Stimulated activated CD4-positive, alpha-beta T cell treated with anti-CD3 and anti-CD28 coated beads, Interleukin-4, amount 100 ng/mL, for 24 hours (primary cell): ENCODE measurements around the gene RBBP7.
A peak's percentile ranks its signal among the peaks of the same experiment; 100 is the strongest.

Experiments used
- DNase-seq: peaks from one replicate; pipeline ENCODE4 v3.0.0-alpha.2; 2020

Gene RBBP7

DNA sequence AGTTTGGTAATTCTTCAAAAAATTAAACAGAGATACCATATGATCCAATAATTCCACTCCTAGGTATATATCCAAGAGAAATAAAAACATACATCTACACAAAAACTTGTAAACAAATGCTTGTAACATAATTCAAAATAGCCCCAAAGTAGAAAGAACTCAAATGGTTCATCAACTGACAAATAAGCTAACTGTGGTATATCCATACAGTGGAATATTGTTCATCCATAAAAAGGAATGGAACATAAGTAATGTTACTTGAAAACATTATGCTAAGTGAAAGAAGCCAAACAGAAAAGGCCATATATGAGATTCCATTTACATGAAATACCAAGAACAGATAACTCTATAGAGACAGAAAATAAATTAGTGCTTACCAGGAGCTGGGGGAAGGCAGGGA, 13.4 kb downstream of the RBBP7 start:
- DNase-seq: no peak

DNA sequence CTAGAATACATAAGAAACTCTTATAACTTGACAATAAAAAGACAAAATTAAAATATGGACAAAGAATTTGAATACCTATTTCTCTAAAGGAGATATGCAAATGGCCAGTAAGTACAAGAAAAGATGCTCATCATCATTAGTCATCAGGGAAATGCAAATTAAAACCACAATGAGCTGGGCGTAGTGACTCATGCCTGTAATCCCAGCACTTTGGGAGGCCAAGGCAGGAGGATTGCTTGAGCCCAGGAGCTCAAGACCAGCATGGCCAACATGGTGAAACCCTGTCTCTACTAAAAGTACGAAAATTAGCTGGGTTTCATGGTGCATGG, 14.1 kb downstream of the RBBP7 start:
- peak; percentile 43 for DNase-seq

DNA sequence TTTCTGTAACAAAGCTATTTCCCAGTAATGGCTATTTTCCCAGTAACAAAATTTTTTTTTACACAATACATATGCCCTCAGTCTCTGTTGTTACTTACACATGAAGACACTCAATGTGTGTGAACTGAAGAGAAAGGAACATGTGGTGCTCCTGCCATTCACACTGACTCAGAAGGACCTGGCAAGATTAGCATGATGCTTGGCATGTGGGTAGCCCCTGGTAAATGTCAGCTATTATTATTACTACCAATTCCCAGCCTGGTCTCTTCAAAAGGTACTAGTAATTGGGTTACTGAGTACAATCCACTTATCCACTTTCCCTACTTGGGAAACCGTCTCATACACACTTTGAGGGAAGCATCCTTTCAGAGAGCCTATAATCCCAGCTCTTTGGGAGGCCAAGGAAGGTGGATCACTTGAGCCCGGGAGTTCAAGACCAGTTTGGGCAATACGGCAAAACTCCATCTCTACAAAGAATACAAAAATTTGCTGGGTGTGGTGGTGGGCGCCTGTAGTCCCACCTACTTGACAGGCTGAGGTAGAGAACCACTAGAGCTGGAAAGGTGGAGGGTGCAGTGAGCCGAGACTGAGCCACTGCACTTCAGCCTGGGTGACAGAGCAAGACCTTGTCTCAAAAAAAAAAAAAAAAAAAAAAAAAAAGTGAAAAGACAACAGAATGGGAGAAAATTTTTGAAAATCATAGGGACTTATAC, 14.6 kb downstream of the RBBP7 start:
- DNase-seq: no peak

DNA sequence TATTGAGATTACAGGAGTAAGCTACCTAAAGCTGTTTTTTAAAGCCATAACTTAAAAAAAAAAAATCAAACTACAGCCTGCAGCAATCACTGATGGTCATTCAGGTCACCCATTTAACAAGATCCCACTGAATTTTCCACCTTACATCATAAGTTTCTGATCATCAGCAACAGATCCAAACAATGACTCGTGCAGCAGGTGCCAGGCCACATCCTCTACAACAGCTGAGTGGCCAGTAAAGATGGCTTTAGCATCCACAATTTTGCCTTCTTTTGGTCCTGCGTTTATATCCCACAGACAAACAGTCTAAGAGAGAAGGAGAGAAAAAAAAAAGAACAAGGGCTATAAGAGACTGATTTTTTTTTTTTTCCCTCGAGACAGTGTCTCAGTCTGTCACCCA, 16.6 kb downstream of the RBBP7 start:
- no peak for DNase-seq

DNA sequence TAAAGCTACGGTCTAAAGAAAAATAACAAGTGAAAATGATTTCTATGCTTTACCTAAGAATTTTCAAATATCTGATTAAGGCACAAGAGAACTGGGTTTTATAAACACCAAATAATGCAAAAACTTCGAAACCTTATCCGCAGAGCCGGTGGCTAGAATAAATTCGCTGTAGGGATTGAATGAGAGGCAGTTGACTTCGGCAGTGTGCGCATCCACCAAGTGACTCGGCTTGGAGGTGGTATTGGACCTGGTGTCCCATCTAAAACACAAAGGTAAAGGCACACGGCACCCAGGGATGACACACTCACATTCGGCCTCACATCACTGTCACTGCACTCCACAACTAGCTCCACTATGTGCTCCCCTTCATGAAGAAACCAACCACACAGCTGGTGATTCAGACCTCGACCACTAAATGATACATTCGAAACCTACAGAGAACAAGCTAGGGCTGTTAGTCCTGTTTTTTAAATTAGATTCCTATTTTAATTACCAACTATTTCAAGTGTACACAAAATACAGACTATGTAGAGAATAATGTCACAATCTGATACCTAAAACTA, 17.5 kb downstream of the RBBP7 start:
- no peak for DNase-seq

DNA sequence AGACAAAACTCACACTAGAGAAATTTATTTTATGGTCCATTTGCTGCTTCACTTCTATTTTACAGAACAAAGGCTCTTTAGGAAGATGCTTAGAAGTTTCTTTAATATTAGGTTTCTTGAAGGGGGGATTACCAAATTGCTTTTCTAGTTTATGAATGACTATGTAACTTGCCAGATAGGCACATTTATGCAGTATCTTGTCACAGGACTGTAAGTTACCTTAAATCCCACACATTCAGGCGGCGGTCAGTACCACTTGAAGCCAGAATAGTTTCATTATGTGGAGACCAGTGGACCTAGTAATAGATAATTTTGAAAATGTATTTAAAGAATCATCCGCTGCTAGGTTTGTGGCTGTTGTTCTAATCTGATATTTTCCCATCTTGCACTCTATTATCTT, 18.3 kb downstream of the RBBP7 start:
- DNase-seq: no peak

DNA sequence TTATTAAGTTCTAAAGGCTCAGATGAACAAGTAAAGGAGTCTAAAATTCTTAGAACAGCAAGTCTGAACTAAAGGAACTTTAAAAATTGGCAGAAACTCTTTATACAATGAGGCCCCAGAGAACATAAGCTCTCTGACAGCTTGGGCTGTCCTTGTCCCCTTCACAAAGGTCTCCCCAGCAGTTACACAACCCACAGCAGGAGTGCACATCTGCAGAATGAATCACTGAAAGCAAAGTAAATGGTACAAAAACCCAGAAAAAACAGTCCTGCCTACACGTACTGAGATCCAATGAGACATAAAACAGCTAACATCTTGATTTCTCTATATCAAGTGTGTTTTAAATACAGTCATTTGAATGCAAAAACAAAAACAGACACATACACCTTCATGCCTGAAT, 18.7 kb downstream of the RBBP7 start:
- no peak for DNase-seq

DNA sequence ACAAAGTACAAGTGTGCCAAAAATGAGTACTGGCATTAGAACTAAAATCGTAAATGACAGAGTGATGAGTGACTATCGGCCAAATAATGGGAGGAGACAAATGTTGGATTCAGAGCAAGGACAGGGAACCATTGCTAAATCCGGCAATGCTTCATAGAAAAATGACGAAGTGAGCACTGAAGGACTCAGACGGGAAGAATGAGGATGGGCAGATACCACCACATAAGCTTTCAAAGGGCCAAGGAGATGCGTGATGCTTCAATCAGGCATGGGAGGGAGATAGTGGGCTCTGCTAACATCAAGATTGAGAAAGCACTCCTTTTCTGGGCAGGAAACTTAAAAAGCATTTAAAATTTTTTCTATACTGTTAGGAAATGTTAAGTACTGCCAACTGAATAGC, 21.6 kb downstream of the RBBP7 start:
- DNase-seq: no peak

DNA sequence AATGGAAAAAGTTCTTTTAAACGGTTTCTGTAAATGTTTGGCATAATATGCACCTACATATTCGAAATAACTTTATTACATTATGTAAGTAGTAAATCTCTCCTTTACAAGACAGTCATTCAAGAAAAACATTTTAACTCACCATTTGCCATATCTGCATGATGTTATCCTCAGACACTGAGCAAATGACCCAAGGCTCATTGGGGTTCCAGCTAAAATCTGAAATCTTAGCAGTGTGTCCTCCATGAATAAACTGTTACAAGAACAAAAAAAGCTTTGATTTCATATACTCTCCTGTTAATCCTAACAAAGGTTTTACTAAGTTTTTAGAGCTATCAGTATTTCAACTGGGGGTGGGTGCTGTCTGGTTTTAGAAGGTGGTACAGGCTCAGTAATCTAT, 24.5 kb downstream of the RBBP7 start:
- DNase-seq: no peak

DNA sequence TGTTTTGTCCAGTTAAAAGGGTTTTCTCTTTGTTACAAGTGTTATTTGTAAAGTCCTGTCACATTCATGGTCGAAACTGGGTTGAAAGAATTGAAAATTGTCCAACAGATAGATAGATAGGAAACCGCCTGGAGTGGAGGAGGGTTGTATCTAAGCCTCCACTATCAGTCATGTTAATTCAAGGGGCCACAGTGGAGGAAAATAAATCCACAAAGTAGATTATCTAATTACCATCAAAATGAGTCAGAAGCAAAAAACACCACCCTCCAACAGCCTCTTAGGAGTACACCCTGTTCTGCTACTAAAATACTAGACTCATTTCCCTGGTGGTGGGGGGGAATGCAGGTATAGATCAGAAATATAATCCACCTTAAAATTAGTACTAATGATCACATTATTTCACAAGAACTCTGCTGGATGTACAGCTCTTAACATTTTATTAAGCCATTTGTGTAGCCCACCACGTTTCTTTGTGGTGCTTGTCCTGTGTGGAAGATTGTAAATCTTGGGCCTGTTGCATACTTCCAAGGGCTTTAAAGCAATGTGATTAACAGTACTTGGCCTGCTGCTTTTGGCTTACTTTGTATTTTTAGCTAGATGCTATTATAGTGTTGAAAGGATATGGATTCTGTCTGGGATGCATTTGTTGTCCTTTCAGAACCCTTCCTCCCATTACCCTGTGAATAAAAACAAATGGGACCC, 26.8 kb downstream of the RBBP7 start:
- no peak for DNase-seq

DNA sequence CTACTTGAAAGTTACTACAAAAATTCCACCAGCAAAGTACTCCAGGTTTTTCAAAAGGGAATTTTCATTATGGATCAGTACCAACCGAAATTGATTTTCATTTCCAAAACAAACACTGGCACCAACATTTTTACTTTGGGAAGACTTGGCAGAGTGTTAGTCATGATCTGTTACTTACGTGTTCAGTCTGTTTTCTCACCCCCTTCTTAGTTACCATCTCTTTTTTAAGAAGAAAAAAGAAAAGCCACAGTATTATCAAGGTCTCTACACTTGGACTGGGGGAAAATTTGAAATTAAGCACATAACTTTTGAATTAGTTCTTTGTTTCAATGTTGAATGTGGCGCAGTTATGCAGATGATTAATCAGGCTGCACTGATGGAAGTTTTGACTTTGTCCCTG, 27.5 kb downstream of the RBBP7 start:
- no peak for DNase-seq

DNA sequence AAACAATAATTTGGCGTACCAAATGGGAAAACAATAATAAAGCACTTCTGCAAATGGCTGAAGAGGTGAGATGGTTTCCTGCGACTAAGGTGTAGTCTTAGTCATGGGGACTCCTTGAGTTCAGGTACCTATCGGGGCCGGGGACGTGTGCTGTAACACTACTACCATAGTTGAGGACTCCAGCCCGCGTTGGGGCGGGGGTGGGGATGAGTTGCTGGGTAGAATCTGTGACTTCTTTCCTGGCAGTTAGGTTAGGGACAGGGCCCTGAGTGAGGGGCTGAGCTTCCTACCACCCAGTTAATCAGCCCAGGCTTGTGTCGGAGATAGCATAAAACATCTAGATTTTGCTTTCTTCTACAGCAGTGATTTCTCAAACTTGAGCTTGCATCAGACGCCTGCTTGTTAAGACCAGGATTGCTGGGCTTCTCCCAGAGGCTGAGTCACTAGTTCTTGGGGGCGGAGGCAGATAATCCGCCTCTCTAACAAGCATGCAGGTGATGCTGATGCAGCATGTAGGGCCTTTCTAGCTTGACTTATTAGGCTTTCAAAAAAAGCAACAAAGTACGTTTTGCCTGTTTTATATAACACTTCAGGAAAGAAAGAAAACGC, 30.2 kb downstream of the RBBP7 start:
- no peak for DNase-seq

DNA sequence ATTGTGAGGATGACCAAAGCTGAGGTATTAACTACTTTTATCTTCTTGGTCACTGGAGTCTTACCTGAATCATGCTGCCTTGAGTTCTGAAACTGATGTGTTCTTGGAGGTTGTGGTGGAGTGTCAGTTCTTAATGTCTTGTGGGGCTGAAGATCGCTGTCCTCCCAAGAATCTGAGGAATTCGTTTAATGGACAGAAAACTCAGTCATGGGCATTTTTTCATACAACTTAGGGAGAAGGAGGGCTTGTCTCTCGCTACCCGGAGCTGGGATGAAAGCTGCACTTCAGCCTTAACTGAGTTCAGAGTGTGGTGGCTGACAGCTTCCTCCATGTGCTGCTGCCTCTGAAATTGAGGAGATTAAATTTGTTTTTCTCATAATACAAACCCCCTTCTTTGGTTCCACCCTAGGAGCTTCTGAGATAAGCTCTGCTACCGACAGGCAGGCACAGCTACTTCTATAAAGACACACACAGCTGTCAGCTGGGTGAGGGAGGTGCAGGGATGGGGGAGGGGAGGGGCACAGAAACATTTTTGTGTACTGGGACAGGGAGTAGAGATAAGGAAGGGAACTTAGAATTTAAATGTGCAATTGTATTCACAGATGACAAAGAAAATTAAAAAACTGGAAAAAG, 30.8 kb downstream of the RBBP7 start:
- no peak for DNase-seq

DNA sequence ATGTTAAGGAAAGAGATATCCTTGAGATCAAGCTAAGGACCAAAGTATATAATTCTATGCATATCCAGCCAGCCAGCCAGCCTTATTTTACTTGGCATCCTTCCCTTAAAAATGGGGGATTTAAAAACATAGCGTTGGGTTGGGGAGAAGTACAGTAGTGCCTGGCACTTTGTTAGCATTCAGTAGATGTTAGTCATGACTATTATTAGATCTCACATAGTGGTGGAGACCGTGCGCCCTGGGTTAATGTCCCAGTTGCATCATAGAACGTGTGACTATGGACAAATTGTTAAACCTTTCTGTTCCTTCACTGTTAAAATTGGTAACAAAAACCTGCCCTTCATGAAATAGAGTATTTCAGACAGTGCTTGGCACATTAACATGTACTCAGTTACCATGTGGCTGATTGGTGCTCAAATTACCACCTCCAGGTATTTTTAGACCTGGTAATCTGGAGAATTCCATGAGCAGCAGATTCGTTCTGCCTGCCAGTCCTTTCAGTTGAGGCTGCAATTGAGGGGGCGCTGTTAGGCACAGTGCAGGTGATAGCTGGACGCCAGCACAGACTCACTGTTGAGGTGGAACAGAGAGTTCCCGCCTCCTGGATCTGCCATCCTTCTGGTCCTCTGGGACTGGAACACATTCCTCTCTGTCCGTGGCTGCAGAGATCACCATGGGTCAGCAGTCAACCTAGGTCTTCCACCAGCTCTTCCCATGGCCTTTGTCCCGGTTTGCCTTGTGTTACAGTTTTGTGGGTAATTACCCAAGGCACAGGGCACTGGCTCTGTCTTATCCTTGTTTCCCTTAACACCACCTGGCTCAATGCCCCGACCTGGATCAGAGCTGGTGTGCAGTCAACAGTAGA, 31.7 kb downstream of the RBBP7 start:
- DNase-seq: no peak

DNA sequence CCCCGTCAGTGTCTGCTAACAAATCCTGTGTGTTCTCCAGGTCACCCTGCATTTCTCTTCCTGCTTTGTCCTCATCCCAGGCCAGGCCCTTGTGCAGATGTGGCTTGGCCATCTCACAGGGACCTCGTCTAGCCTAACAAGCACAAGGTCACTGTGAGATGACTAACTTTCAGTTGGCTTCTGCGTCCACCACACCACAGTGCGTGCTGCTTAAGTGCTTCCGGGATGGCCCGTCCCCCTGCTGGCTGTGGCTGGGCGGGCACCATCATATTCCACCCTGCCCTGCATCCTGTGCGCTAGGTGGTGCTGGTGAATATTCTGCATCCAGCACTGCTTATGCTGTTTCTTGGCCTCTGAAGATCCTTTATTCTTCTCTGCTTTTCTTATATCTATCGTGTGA, 33.8 kb downstream of the RBBP7 start:
- no peak for DNase-seq

DNA sequence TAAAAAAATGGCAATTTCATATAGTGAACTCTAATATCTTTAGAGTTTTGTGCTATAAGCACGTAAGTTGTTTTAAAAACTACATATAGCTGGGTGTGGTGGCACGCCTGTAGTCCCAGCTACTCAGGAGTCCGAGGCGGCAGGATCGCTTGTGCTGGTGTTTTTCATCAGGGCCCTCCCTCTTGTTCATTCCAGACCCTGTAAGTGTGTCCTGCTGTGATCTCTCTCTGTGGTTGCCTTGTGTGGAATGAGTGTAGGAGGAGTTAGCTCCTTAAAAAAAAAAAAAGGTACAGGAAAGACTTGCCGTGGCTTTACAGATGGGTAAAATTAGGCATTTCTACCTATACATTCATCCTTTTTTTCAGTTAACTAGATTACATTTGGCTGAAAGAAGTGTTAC, 35.4 kb downstream of the RBBP7 start:
- DNase-seq: no peak

DNA sequence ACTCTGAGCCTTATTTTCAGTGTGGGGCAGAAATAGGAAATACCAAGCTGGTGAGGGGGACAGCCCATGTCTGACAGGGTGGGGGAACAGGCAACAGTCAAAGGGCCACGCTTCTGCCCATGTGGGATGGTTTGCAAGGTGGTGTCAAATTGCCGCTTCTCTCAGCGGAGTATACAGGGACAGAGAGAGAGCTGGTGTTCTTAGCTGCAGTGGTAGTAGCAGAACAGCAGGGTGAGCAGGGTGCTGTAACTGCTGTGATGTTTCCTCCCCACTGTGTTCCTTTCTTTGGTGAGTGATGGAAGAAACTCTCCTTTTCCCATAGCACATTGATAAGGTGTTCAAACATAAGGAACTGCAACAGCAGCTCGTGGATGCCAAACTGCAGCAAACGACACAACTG, 37.9 kb downstream of the RBBP7 start:
- DNase-seq: no peak

DNA sequence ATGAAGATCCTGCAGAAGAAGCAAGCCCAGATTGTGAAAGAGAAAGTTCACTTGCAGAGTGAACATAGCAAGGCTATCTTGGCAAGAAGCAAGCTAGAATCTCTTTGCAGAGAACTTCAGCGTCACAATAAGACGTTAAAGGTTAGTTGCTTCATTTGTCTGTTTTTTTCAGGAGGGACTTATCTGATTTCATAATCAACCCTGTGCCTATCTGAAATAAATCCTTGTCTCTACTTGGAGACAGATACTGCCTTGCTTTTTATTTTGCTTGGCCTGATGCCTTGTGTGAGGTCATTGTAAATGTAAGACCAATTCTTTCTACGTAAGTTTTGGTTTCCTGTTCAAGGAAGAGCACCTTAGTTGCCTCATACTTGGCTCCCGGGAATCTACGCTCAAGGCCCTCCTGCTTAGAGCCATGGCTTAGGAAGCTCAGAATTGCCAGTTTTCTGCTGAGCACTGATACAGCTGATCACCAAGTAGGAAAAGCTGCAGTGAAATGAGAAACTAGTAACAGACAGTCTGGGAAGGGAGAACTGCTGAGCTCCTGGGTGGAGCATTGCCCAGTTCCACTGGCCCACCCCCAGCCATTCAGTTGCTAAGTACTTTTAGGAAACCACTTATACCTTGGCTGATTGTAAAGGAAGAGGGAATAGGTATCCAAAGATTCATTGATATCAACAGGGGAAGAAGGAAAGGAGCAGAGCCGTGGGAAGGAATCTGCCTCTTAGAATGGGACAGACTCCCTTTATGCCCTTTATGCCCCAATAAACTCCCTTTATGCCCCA, 41.8 kb downstream of the RBBP7 start:
- DNase-seq: no peak

DNA sequence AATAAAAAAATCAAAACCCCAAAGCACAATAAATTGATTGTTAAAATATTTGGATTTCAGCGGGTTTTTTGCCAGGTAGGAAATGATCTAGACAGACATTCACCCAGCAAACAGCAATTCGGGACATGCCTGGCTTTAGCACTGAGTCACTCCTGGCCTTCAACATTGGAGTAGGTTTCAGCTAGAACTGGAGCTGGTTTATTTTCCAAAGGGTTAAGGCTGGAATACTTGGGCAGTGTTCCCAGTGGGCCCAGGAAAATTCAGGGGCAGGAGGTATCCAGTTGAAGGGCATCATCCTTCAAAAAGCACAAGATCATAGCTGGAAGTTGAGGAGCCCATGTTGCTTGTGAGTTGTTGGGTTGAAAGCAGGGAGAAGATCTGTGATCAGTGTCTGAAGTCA, 42.9 kb downstream of the RBBP7 start:
- DNase-seq: no peak

DNA sequence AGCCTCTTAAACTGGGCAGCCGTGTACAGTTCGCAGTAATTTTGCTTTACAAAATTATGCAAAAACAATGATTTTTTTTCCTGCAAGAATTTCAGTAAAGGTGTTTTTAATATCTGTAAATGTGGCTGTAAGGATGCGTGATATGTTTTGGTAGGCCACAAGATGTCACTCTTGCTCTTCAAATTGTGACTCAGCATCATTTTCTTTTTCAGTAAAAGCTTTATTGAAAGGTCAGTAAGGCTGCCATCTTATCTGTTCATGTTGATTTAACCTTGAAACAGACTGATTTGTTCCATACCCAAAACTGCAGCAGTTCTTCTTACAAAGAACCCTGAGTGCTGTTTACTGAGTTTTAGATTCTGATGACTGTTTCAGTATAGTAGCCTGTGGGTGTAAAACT, 44.0 kb downstream of the RBBP7 start:
- DNase-seq: no peak

DNA sequence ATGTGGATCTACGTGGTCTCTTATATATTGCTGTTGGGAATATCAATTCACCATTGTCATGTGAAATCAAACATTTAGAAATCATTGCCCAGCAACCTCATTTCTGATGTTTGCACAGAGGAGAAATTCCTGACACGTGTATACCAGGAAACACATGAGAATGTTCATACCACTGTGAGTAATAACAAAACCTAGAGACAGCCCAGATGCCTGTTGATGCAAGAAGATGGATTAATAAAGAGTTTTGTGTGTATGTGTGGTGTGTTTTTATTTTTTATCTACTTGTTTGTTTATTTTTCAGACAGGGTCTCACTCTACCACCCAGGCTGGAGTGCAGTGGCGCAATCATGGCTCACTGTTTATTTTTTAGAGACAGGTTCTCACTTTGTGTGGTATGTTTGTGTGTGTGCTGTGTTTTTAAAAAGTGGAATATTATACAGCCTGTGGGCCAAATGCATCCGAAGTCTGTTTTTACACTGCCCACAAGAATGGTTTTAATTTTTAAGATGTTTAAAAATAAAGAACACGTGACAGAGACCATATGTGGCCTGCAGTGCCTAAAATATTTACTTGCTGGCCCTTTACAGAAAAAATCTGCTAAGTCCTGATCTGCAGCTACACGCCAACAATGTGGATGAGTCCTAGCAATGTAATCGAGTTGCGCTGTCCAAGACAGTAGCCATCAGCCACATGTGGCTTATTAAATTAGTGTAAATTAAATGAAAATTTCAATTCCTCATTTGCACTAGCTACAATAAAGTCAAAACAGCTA, 44.7 kb downstream of the RBBP7 start:
- DNase-seq: no peak
